PFSK-1 (cell line): ENCODE data around the gene BRD3OS.

Experiments
- POLR2AphosphoS5 ChIP-seq: IDR thresholded peaks from 2 replicates; pipeline ENCODE4 v1.6.1; 2012; ENCODE audit warnings: low read depth, mild to moderate bottlenecking, control low read depth, low read length, moderate library complexity
- REST ChIP-seq, 2 experiments: IDR thresholded peaks; 2 replicates each; pipeline versions ENCODE4 v1.6.1 to v1.8.0; 2011 to 2012; ENCODE audit warnings: low read depth in 2 of 2, low read length in 2 of 2, control low read depth in 1 of 2, inconsistent platforms in 1 of 2, mild to moderate bottlenecking in 1 of 2, moderate library complexity in 1 of 2; ENCODE audit not compliant: insufficient read depth in 1 of 2

- TF ChIP-seq POLR2AphosphoS5 (no peak), REST (IDR thresholded peaks at IDR 0.05; ENCODE audit: insufficient read depth in 1 of 2, low read depth in 2 of 2, low read length in 2 of 2) (no peak)
Measured at GRCh38 chr9:134037641-134038040, 12.4 kb downstream of the BRD3OS start.
